GM21723 (cell line): ENCODE measurements around the gene CYP4V2.
A peak's percentile ranks its signal among the peaks of the same experiment; 100 is the strongest.

Experiments
- ATAC-seq: cut with Tn5 transposase; IDR thresholded peaks from one replicate; pipeline ENCODE4 v1.9.1; 2021; ENCODE audit warnings: mild to moderate bottlenecking, moderate library complexity; ENCODE audit not compliant: unreplicated experiment

The CYP4V2 gene

DNA sequence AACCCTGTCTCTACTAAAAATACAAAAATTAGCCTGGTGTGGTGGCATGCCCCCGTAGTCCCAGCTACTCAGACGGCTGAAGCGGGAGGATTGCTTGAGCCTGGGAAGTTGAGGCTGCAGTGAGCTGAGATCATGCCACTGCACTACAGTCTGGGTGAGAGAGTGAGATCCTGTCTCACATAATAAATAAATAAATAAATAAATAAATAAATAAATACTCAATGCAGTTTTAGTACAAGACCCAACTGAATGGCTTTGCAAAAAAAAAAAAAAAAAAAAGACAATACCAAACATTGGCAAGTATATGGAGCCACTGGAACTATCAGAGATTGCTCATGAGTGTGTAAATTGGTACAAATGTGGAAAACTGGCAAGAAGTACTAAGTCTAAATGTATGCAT, 3.3 kb upstream of the CYP4V2 start:
- ATAC-seq: no peak

DNA sequence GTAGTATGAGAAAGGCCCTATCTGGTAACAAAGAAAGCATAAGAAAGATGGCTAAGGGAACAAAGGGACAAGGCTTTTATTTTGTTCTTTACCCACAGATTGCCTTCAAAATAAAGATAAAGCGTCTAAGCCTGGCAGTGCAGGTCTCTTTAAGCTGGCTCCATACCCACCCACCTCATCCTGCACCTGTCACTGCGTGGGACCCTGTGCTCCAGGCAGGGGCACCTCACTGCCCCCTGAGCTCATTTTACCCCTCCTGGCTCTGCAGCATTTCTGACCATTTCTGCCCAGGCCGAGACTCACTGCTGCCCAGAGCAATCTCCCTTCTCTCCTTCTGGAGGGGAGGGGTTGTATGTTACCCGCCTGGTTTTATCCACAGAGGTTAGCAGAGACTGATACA, 1.7 kb upstream of the CYP4V2 start:
- no peak for ATAC-seq

DNA sequence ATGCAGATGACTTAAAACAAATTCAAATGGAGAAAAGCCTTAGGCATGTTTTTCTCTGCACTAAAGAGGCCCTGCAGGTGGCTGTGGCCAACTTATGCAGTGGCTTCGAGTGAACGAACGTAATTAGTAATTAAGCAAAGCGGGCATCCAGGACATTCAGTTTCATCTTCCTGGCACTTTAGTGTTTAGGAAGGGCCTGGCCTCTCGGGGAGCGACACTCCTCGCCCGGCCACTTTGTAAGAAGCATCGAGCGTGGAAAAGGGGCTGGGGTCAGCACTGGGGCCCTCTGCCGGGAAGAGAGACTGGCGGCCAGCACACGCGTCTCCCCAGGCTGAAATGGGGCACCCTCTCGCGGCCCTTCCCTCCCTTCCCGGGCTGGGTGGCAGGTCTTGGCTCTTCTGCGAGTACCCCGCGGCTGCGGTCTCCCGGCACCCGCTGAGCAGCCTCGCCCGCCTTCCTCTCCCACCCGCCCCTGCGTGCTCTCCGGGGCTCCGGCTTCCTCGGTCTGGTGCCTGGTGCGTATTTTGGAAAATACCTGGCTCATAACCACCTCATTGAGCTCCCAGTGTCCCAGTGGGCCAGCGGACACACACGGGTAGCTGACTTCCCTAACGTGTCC, 677 bp upstream of the CYP4V2 start:
- ATAC-seq: peak; percentile 44

DNA sequence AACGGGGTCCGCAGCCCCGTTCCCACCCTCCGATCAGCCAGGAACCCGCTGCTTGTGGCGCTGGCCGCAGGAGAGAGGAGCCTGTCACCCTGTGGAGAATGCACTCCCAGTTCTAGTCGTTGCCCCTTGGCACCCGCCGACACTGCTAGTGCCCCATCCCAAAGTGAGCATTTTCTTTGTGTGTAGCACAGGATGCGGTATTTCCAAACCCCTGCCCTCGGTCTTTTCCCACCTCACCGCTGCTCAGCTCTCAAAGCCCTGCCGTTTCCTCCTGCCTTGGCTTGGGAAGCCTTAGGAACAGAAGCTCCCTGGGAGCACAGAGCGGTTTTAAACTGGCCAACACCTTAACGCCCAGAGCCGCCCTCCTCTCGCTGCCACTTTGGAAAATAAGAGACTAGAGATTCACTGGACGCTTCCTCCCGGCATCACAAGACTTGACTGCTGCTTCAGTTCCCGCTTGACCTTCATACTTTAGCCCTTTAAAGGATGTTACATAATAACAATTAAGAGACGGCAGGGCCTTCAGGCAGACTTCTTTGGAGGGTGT, 772 bp downstream of the CYP4V2 start:
- ATAC-seq: peak; percentile 23

DNA sequence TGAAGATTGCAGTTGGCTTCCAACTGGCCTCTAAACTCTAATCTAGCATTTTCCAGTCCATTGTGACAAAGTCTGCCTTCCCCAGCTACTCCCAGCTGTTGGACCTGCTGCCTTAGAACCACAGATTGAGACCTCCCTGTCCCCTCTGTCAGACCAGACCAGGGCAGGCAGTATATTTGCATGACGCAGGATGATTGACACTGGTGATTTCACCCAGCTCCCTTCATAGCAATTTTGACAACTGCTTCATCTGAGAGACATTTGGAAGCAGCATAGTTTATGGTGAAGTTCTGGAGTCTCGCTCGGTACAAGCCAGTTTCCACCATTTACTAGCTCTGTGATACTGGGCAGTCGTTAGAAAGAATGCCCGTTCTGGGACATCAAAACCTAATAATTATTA, 2.5 kb downstream of the CYP4V2 start:
- ATAC-seq: no peak

DNA sequence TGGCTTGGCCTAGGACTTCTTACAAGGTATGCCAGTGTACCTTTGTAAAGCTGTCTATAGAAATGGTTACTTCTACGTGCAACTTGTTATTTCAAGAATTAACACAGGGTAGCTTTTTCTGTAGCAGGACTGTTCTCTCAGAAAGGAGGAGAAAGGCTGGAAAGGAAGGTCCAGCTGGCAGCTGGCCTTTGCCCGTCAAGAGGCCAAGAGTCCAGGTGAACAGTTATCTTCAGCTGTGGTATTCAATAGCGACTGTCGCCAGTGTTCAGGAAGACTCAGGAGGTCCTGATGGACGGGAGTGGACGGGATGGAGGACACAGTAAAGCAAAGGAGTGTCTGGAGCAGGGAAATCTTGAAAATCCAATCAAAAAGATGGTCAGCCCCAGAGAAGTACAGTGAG, 4.7 kb downstream of the CYP4V2 start:
- ATAC-seq: no peak

DNA sequence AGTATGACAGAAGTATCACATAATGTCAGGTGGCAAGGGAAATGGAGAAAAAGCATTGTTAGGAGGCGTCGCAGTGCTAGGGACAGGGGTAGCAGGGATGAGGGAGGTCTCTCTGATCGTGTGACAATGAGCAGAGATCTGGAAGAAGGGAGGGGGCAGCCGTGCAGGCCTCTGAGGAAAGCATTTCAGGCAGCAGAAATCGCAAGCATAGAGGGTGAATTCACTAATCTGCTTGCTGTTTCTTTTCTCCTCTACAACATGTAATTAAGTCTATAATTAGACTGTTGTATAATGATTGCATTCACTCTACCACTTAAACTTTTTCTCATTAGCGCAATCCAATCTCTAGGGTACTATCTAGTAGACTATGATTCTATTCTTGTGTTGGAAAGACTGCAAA, 9.1 kb downstream of the CYP4V2 start:
- ATAC-seq: no peak

DNA sequence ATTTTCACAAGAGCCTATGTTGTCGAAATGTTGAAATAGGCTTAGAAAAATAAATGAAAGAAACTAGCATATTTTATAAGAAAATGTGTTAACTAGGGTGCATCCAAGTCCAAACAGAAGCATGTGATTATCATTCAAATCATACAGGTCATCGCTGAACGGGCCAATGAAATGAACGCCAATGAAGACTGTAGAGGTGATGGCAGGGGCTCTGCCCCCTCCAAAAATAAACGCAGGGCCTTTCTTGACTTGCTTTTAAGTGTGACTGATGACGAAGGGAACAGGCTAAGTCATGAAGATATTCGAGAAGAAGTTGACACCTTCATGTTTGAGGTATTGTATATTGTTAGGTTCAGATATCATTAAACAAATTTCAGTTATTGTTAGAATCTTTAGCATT, 9.6 kb downstream of the CYP4V2 start:
- ATAC-seq: no peak

DNA sequence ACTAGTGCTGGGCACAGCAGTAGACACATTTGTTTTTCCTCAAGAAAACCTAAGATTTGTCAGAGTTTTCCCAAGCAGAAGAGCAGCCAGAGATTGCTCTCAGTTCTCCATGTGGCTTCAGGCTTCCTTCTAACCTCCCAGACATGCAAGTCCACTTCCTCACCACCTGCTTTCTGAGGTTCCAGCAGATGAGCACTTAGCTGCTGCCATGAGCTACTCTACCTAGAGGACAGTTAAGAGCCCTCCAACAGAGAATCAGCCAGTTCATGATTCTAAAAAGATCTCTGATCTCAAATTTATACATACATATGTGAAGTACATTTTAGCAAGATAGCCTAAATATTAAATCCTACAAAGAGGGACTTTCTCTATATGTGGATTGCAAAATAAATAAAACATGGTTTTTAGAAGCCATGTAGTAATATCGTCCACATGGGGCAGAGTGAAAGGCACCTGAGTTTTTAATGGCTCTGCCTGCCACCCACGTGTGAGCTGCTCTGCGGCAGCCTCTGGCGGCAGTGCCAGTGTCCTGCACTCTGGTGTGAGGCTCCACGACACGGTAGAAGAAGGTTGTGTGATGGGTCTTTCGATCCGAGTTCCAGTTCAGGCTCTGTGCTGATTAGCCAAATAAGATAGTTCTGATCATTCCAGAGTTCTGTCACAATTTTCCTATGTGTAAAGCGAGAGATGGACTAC, 10.3 kb downstream of the CYP4V2 start:
- ATAC-seq: peak; percentile 98

DNA sequence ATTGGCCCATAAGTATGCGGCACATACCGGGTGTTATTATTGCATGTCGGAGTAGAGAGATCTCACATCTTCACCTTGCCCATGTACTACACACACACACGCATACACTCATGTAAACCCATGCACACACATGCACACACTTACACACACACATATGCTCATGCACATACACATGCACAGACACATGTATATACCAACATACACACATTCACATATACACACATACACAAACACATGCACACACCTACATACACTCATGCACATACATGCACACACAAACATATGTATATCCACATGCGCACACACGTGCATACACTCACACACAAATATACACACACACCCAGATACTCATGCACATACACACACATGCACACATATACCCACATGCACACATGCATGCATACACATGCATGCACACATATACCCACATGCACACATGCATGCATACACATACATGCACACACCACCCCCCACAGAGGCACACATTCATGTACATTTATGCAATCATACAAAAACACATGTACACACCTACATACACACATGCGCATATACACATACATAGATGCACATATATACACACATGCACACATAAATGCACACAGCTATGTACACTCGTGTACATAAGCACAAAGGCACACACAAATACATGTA, 11.2 kb downstream of the CYP4V2 start:
- ATAC-seq: no peak

DNA sequence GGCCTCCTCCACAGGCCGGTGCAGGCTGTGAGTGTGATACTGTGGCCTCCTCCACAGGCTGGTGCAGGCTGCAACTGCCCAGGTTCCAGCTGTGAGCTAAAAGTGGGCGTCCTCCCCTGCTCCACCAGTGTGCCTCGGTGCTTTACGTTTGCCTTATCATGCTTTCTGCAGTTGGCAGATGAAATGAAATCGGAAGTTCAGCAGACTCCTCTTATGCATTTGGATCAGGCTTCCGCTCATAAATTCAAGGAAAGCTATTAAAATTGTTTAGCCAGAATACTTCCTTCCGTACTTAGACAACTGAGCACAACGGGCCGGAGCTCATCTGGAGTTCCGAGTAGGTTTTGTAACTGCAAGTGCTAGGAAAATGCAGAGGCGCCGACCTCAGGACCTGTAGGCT, 12.0 kb downstream of the CYP4V2 start:
- ATAC-seq: no peak

DNA sequence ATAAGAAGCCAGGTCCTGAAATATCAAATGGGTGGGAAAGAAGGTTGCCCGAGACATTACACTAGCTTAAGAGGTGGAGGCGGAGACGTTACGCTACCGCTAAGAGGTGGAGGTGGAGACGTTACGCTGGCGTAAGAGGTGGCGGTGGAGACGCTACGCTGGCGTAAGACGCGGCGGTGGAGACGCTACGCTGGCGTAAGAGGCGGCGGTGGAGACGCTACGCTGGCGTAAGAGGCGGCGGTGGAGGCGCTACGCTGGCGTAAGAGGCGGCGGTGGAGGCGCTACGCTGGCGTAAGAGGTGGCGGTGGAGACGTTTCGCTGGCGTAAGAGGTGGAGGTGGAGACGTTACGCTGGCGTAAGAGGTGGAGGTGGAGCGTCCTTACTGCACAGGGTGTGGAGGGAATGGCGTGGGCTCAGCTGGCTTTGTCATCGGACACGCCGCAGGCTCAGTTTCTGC, 12.8 kb downstream of the CYP4V2 start:
- no peak for ATAC-seq

DNA sequence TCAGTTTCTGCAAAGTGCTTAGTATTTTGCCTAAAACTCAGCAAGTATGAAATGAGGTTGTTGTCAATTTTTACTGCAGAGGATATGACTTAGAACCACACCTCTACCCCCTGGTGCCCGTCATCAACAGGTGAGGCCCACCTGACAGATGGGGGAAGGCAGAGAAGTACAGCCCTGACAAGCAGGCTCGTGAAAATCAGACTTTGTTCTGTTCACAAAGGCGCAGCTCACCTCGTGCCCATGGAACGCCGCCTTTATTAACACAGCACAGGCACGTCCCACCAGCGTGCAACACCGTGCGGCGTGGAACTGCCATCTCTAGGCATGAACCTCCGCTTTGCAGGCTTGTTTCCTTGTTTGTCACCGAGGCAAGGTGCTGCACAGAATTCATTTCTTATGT, 13.3 kb downstream of the CYP4V2 start:
- no peak for ATAC-seq

DNA sequence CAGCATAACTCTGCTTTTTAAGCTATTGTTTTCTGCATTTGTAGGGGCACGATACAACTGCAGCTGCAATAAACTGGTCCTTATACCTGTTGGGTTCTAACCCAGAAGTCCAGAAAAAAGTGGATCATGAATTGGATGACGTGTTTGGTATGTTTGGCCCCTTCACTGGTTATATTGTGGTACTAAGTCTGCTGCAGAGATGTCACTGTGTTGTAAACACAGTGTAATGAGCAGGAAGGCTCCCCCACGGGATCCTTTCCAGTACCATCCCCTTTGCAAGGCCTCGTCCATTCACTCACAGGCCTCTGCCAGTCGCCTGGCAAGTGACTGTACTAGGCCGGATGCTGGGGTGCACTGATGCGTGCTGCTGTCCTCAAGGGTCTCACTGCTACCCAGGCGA, 13.8 kb downstream of the CYP4V2 start:
- no peak for ATAC-seq

DNA sequence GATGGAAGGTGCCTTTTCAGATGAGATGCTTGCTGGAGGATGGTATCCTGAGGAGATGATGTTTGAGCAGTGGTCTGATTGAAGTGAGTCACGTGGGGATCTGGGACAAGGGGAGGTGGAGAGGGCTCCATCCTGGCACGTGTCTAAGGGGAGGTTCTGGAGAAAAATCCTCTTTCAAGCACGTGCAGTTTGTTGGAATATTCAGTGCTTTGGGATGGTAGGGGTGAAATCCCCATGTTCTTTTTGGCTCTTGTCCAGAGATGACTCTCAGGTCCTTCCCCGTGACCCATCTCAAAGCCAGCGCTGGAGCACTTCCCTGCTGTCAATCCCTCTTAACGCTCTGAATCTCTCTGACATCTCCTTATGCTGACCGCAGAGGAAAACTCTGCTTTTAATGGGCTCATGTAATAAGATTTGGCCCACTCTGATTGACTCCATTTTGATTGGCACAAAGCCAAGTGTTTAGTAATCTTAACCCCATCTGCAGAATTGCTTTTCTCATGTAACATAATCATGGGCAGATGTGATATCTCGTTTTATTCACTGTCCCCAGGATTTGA, 25.2 kb downstream of the CYP4V2 start:
- ATAC-seq: no peak

DNA sequence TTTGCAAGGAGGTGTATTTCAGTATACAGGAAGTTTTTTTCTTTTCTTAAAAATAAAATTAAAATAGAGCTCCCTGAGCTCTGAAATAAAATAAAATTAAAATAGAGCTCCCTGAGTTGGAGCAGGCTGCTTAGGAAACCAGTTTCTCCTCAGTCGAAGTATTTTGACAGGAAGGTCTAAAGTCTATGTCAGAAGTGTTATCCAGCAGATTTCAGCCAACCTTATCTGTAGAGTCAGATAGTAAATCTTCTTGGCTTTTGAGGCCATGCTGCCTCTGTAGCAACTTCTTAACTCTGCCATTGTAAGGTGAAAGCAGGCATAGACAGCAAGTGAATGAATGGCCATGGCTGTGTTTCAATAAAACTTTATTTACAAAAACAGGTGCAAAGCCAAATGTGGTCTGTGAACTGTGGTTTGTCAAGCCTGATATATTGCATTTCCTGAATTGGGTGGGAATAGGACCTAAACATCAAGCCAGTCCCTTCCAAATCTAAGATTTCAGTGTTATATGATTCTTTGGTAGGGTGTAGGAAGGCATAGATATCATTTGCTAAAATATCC, 26.4 kb downstream of the CYP4V2 start:
- no peak for ATAC-seq

DNA sequence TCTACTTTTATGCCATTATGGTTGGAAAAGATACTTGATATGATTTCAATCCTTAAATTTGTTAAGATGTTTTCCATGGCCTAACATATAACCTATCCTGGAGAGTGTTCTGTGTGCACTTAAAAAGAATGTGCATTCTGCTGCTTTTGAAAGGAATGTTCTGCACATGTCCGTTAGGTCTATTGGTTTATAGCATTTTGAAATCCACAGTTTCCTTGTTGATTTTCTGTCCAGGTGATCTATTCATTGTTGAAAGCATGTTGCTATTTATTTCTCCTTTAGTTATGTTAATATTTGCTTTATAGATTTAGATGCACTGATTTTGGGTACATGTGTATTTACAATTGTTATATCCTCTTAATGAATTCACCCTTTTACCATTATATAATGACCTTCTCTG, 30.3 kb downstream of the CYP4V2 start:
- no peak for ATAC-seq

DNA sequence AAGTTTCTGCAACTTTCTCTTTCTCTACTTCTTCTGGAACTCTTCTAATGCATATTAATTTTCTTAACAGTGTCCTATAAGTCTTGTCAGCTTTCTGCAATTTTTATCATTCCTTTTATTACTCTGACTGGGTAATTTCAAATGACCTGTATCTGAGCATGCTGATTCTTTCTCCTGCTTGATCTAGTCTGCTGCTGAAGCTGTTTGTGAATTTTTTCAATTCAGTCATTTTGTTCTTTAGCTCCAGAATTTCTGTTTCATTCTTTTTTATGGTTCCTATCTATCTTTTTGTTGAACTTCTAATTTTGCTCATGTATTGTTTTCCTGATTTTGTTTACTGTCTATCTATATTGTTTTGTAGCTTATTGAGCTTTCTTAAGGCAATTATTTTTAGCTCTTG, 34.5 kb downstream of the CYP4V2 start:
- no peak for ATAC-seq

DNA sequence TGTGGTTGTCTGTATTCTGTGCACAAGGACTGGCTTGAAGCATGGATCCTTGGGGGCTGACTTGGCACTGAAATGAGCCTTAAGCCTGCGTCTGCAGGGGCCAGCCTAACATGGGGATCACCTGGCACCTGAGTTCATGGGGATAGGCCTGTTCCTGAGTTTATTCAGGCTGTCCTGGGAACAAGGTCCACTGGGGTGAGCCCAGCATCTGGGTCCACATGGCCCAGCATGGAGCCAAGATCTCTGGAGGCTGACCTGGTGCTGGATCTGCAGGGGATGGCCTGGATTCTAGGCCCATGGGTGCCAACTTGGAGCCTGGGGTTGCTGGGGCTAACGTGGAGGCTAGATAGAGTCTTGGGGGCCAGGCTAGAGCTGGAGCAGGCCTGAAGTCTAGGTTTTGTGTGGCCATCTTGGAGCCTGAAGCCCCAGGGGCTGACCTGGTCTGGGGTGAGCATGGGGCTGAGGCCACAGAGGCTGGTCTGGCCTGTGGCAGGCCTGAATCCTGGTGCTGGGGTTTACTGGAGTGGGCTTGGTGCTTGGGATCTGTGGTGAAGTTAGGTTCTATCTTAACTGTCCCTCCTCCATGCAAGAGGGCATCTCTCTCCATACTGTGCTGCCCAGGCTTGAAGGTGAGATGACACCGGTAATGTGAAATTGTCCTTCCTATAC, 35.3 kb downstream of the CYP4V2 start:
- no peak for ATAC-seq

DNA sequence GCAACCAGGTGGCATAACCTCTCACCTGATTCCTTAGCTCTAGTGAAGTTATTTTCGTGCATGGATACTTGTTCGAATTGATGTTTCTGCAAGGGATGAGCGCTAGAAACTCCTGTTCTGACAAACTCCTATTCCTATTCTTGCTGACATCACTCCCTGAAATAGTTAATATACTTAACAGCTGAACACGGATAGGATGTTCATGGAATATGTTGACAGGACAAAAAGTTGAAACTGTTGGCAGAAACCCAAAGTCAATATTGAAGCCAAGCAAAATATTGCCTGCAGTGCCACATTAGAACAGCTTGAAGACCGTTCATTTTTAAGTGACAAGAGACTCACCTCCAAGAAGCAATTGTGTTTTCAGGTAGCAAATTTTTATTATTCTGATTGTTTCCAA, 35.9 kb downstream of the CYP4V2 start, which contains the start of gene KLKB1:
KLKB1 (plus strand) TSS at position 287 of the 400 bp plus-strand sequence. CDS start 689 bp downstream, outside the sequence.
- ATAC-seq: no peak
